ENCODE results near the gene RBM33.

DNA sequence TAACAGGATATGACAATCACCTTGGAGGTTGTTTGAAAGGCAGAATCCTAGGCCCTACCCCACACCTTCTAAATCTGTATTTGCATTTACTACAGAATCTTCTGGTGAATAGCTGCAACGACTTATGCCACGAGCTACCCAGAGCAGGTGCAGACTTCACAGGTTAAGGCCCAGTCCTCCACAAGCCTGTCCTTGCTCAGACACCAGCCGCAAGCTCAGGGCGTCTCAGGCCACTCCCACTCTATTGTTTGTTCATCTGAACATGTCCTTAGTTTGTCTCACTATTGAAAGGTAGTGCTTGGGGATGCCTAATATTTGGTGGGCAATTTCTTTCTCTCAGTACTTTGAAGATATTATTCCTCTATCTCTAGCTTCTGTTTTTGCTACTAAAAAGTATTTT lies 18.9 kb upstream of the RBM33 start:
- TF ChIP-seq, protein P1, sequence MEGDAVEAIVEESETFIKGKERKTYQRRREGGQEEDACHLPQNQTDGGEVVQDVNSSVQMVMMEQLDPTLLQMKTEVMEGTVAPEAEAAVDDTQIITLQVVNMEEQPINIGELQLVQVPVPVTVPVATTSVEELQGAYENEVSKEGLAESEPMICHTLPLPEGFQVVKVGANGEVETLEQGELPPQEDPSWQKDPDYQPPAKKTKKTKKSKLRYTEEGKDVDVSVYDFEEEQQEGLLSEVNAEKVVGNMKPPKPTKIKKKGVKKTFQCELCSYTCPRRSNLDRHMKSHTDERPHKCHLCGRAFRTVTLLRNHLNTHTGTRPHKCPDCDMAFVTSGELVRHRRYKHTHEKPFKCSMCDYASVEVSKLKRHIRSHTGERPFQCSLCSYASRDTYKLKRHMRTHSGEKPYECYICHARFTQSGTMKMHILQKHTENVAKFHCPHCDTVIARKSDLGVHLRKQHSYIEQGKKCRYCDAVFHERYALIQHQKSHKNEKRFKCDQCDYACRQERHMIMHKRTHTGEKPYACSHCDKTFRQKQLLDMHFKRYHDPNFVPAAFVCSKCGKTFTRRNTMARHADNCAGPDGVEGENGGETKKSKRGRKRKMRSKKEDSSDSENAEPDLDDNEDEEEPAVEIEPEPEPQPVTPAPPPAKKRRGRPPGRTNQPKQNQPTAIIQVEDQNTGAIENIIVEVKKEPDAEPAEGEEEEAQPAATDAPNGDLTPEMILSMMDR (IDR thresholded peaks at IDR 0.05 in 8 of 11, conservative IDR thresholded peaks at IDR 0.05 in 3 of 11): no peak
- no peak for TF ChIP-seq POLR2AphosphoS5 (IDR thresholded peaks at IDR 0.05)
- no peak for TF ChIP-seq POLR2A (IDR thresholded peaks at IDR 0.05)
